Skin epidermis (tissue), 12 donors: ENCODE data around the gene PPEF2.
"Not testable (repeated sequence)": the region's sequence is repeated elsewhere in the genome, so short reads cannot be mapped to it uniquely, and the experiment has no call there.

ENCODE experiments used
- H3K27ac ChIP-seq, 21 experiments: fragments of 200-600 bp; sonication (generic) in 11 of 21; one replicate each; pipeline ENCODE4 v1.5.0; 2020; ENCODE audit warnings: mild to moderate bottlenecking in 3 of 21, inconsistent platforms in 2 of 21, moderate library complexity in 2 of 21
- H3K4me3 ChIP-seq, 7 experiments: fragments of 200-600 bp; sonication (generic) in 2 of 7; one replicate each; pipeline ENCODE4 v1.5.0; 2020; ENCODE audit warnings: inconsistent platforms in 2 of 7, mild to moderate bottlenecking in 2 of 7, moderate library complexity in 1 of 7

The PPEF2 gene

GRCh38 chr4:75907966-75908365, 5.7 kb upstream of the PPEF2 start:
- Histone ChIP-seq H3K27ac (no peak overlapping the region), H3K4me3 (no peak overlapping the region)

- no peak overlapping the region for H3K27ac ChIP-seq
Observed at GRCh38 chr4:75904076-75904475, 1.8 kb upstream of the PPEF2 start.

GRCh38 chr4:75898536-75898935, 3.7 kb downstream of the PPEF2 start:
- H3K4me3 ChIP-seq, result no peak overlapping the region
- H3K27ac ChIP-seq, result no peak overlapping the region

More at GRCh38 chr4:75904076-75904475, 1.8 kb upstream of the PPEF2 start:
- H3K4me3 ChIP-seq, result no peak overlapping the region

- H3K27ac ChIP-seq, result no peak overlapping the region
- H3K4me3 ChIP-seq, result no peak overlapping the region
Observed at GRCh38 chr4:75895744-75896314, 6.4 kb downstream of the PPEF2 start.

GRCh38 chr4:75892508-75892907, 9.7 kb downstream of the PPEF2 start:
- H3K4me3 ChIP-seq, result no peak overlapping the region
- H3K27ac ChIP-seq, result no peak overlapping the region

- no peak overlapping the region for H3K4me3 ChIP-seq
Observed at GRCh38 chr4:75891611-75892010, 10.6 kb downstream of the PPEF2 start.

GRCh38 chr4:75889537-75890199, 12.6 kb downstream of the PPEF2 start:
- no peak overlapping the region for H3K27ac ChIP-seq
- no peak overlapping the region for H3K4me3 ChIP-seq

More at GRCh38 chr4:75891611-75892010, 10.6 kb downstream of the PPEF2 start:
- H3K27ac ChIP-seq, result no peak overlapping the region

- H3K27ac ChIP-seq, result no peak overlapping the region
- no peak overlapping the region for H3K4me3 ChIP-seq
Observed at GRCh38 chr4:75886104-75886503, 16.1 kb downstream of the PPEF2 start.

GRCh38 chr4:75881476-75881875, 20.8 kb downstream of the PPEF2 start:
- no peak overlapping the region for H3K4me3 ChIP-seq
- H3K27ac ChIP-seq, result no peak overlapping the region

GRCh38 chr4:75880278-75880677, 22.0 kb downstream of the PPEF2 start:
- H3K4me3 ChIP-seq, result no peak overlapping the region
- no peak overlapping the region for H3K27ac ChIP-seq

GRCh38 chr4:75878246-75878756, 24.0 kb downstream of the PPEF2 start:
- H3K4me3 ChIP-seq, result no peak overlapping the region
- no peak overlapping the region for H3K27ac ChIP-seq

- H3K4me3 ChIP-seq, result no peak overlapping the region
- no peak overlapping the region for H3K27ac ChIP-seq
Observed at GRCh38 chr4:75876218-75876617, 26.0 kb downstream of the PPEF2 start.

GRCh38 chr4:75869100-75869499, 33.2 kb downstream of the PPEF2 start:
- Histone ChIP-seq H3K4me3 (no peak overlapping the region), H3K27ac (no peak overlapping the region)

GRCh38 chr4:75867130-75867529, 35.1 kb downstream of the PPEF2 start:
- Histone ChIP-seq H3K27ac (no peak overlapping the region), H3K4me3 (no peak overlapping the region)

GRCh38 chr4:75860606-75861005, 41.6 kb downstream of the PPEF2 start:
- no peak overlapping the region for H3K27ac ChIP-seq
- no peak overlapping the region for H3K4me3 ChIP-seq

GRCh38 chr4:75858721-75859120, 43.5 kb downstream of the PPEF2 start:
- no peak overlapping the region for H3K27ac ChIP-seq
- H3K4me3 ChIP-seq, result no peak overlapping the region

- Histone ChIP-seq H3K4me3 (no peak overlapping the region), H3K27ac (no peak overlapping the region)
Observed at GRCh38 chr4:75849461-75849860, 52.8 kb downstream of the PPEF2 start.

GRCh38 chr4:75848891-75849290, 53.4 kb downstream of the PPEF2 start:
- H3K27ac ChIP-seq, result no peak overlapping the region
- no peak overlapping the region for H3K4me3 ChIP-seq

- not testable (repeated sequence) for H3K27ac ChIP-seq, H3K4me3 ChIP-seq
Observed at GRCh38 chr4:75848171-75848760, 54.0 kb downstream of the PPEF2 start.

GRCh38 chr4:75845992-75846391, 56.3 kb downstream of the PPEF2 start:
- no peak overlapping the region for H3K27ac ChIP-seq
- no peak overlapping the region for H3K4me3 ChIP-seq

- H3K4me3 ChIP-seq, result no peak overlapping the region
- no peak overlapping the region for H3K27ac ChIP-seq
Observed at GRCh38 chr4:75844151-75844662, 58.0 kb downstream of the PPEF2 start.
